ENCODE measurements around the gene SUFU. TPM values are rescaled to one million over a fixed set of nuclear protein-coding genes. Genes with fewer than 3 reads are reported as not detected.
A peak's percentile ranks its signal among the peaks of the same experiment; 100 is the strongest.

SUFU gene
- total RNA-seq, 1 experiment from 2014 or later, result 10.6 TPM

GRCh38 chr10:102630663-102631062 lies 126.9 kb downstream of the SUFU start:
- Mint-ChIP-seq H3K27me3 (ENCODE audit: insufficient read depth, unreplicated experiment) (no peaks in the 10 kb centered on the region), H3K9me3 (ENCODE audit: unreplicated experiment) (no peaks in the 10 kb centered on the region), H3K4me1 (ENCODE audit: low read depth, unreplicated experiment) (peaks cover 60% of the 10 kb centered on the region), H3K27ac (ENCODE audit: unreplicated experiment) (peak overlapping the region; percentile 88), H3K4me3 (ENCODE audit: unreplicated experiment) (peak overlapping the region; percentile 9), H3K36me3 (ENCODE audit: insufficient read depth, unreplicated experiment) (peaks cover 5% of the 10 kb centered on the region)
- BruUV-seq (replicated peaks), result no TSS peak
- no peaks in the 10 kb centered on the region for H3K36me3 ChIP-seq (ENCODE audit: control insufficient read depth, insufficient read depth, low read length)
- CTCF ChIA-PET, result interaction anchor here (1.3 to 1.5 kb wide), 2 partner anchors 11 to 16 kb away, joined by 3 to 5 read pairs; no protein-coding TSS in a partner anchor
- intact Hi-C loops (cut with micrococcal nuclease; ENCODE audit: unreplicated experiment), result no loop called here
- H3K4me1 ChIP-seq, result peaks cover 47% of the 10 kb centered on the region
- DNase-seq, result no peak
- no peak overlapping the region for H3K4me3 ChIP-seq (ENCODE audit: low read depth, low read length)
- H3K27me3 ChIP-seq (replicated peaks; ENCODE audit: control insufficient read depth, insufficient read depth, low read length), result no peaks in the 10 kb centered on the region
- POLR2A ChIA-PET, result no interaction called here
- H3K9me3 ChIP-seq, result no peaks in the 10 kb centered on the region
- TF ChIP-seq CTCF (IDR thresholded peaks at IDR 0.05; ENCODE audit: insufficient read depth in 1 of 2, low read depth in 1 of 2, low read length in 1 of 2, severe bottlenecking in 1 of 2, unreplicated experiment in 1 of 2), result no peak

DNA sequence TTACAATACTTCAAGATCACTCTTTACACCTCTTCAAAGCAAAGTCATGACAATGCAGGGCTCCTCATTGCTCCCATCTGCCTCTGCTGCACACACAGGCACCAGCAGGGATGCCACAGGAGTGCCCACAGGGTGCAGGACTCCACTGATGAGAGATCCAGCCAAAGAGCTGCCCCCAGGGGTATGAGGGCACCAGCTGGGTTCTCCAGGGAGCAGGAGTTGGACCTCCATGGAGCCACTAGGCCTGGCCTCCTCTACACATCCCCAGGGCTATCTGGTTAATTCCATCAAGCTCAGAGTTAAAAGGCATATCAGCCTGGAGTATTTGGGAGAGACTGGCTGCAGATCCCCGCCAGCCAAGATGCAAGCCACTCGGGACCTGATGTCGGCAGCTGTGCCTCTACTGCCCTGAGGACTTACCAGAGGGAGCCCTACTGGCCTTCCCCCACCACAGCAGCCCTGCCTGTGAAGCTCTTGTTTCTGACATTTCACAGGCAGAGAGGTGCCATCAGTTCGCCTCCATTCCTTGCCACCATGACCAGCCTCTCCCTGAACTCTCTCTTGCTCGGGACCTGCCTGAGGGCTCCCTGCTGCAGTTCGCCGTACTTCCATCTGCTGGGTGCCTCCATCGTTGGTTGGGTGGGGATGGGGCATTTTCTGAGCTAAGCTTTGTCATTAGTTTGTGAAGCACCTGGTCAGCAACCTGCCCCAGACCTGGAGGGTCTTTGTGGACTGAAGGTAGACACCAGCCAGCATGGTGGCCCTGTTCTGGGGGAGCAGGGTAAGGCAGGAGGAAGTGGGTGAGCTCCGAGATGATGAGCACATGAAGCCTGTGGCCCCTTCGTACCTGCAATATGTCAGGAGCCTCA lies 128.0 kb downstream of the SUFU start:
- peaks cover 47% of the 10 kb centered on the region for H3K4me1 ChIP-seq
- POLR2A ChIA-PET, result interaction anchor here (0.6 kb wide), 2 partner anchors 128 to 458 kb away, joined by 3 to 4 read pairs; no protein-coding TSS in a partner anchor

More for the DNA sequence above, 128.0 kb downstream of the SUFU start:
- Mint-ChIP-seq H3K9me3 (ENCODE audit: unreplicated experiment) (no peaks in the 10 kb centered on the region), H3K27ac (ENCODE audit: unreplicated experiment) (peak overlapping the region; percentile 88), H3K4me1 (ENCODE audit: low read depth, unreplicated experiment) (peaks cover 51% of the 10 kb centered on the region), H3K4me3 (ENCODE audit: unreplicated experiment) (no peak overlapping the region), H3K36me3 (ENCODE audit: insufficient read depth, unreplicated experiment) (peaks cover 5% of the 10 kb centered on the region), H3K27me3 (ENCODE audit: insufficient read depth, unreplicated experiment) (no peaks in the 10 kb centered on the region)
- intact Hi-C loops (cut with micrococcal nuclease; ENCODE audit: unreplicated experiment), result no loop called here
- no TSS peak for BruUV-seq (replicated peaks)
- Histone ChIP-seq H3K9me3 (no peaks in the 10 kb centered on the region), H3K4me3 (ENCODE audit: low read depth, low read length) (no peak overlapping the region), H3K36me3 (ENCODE audit: control insufficient read depth, insufficient read depth, low read length) (no peaks in the 10 kb centered on the region), H3K27me3 (replicated peaks; ENCODE audit: control insufficient read depth, insufficient read depth, low read length) (no peaks in the 10 kb centered on the region)
- no peak for DNase-seq
- CTCF ChIA-PET, result no interaction called here
- TF ChIP-seq CTCF (IDR thresholded peaks at IDR 0.05; ENCODE audit: insufficient read depth in 1 of 2, low read depth in 1 of 2, low read length in 1 of 2, severe bottlenecking in 1 of 2, unreplicated experiment in 1 of 2), result no peak
